GM12874 (cell line): Measurements from ENCODE around the gene SPTBN1.

Source experiments
- TF ChIP-seq, protein P1 (sequence below): IDR thresholded peaks from 2 replicates; pipeline ENCODE4 v1.5.1; 2011; ENCODE audit warnings: low read depth, mild to moderate bottlenecking, control low read depth, low read length, moderate library complexity; ENCODE audit not compliant: insufficient read depth

The SPTBN1 gene

GRCh38 chr2:54671875-54672589 lies 215.9 kb downstream of the SPTBN1 start:
- TF ChIP-seq, protein P1, sequence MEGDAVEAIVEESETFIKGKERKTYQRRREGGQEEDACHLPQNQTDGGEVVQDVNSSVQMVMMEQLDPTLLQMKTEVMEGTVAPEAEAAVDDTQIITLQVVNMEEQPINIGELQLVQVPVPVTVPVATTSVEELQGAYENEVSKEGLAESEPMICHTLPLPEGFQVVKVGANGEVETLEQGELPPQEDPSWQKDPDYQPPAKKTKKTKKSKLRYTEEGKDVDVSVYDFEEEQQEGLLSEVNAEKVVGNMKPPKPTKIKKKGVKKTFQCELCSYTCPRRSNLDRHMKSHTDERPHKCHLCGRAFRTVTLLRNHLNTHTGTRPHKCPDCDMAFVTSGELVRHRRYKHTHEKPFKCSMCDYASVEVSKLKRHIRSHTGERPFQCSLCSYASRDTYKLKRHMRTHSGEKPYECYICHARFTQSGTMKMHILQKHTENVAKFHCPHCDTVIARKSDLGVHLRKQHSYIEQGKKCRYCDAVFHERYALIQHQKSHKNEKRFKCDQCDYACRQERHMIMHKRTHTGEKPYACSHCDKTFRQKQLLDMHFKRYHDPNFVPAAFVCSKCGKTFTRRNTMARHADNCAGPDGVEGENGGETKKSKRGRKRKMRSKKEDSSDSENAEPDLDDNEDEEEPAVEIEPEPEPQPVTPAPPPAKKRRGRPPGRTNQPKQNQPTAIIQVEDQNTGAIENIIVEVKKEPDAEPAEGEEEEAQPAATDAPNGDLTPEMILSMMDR, result no peak

DNA sequence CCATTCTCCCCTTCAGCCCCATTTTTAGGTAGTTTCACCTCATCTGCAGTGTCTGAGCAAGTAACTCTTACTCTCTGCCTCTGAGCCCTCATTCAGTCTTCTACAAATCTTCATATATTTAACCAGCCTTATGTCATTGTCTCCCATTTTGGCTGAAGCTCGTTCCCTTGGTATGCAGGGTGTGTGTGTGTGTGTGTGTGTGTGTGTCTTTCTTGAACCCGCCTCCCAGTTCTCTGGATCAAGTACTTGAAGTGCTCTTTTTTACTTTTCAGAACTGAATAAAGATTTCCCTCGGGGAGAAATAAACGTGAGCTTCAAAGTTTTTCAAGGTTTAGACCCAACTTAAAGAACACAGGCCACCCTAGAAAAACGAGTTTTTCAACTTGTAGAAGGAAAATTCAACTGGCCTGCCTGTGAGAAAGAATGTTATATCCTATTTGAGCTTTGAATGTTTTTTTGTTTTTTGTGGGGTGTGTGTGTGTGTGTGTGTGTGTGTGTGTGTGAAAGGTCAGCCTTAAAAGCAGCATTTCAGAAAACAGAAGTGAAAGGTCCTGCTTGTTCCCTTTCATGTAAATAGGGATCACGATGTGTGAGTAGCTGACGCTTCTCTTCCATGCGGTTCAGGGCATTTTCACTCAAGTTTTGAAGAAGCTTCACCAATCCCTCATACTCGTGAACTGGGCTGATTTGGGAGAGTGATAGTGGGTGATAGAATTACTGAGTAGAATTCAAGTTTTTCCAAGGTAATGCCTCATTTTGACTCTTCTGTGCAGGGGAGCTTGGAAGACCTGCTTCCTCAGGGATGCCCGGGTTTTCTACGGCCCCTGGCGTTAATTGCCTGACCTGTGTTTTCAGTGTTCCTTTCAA lies 216.7 kb downstream of the SPTBN1 start:
- TF ChIP-seq, protein P1, result no peak

DNA sequence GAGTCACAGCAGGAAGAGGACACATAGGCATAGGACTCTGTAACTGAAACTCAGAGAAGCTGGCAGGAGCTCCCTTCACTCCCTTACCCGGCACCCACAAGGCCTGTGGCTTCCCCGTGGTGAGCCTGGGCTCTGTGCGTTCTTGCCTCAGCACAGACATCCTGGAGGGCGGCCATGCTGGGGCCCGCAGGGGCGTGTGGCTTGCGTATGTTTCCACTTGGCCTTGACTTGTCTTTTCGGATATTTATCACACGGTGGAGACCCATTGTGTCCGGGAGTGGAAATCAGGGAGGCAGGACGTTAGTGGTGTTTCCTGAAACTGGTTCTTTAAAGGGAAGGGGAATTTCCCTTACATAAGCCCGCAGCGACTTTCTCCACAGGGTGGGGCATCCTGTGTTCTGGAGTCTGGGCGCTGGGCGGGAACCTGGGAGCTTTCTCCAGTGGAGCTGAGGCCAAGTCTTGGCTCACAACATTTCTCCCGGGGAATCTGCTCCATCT lies 217.4 kb downstream of the SPTBN1 start:
- TF ChIP-seq, protein P1, result no peak

GRCh38 chr2:54675281-54675680 lies 219.2 kb downstream of the SPTBN1 start:
- TF ChIP-seq, protein P1, result no peak

- TF ChIP-seq, protein P1, result no peak
Observed at GRCh38 chr2:54675738-54676137, 219.6 kb downstream of the SPTBN1 start.

- TF ChIP-seq, protein P1, result no peak
Observed at GRCh38 chr2:54676656-54677055, 220.5 kb downstream of the SPTBN1 start.
